Measurements from ENCODE around the gene KLF2. TPM values are rescaled to one million over a fixed set of nuclear protein-coding genes. Genes with fewer than 3 reads are reported as not detected.

Gene KLF2
- total and polyA plus RNA-seq, 10 of the 15 experiments (the other 5 are each of a cell fraction or from before 2014, with no cell fraction given), result 0.16 to 13.7 (median 1.0) TPM

GRCh38 chr19:16284505-16284904, 40.1 kb upstream of the KLF2 start:
- ATAC-seq, result no peak
- no peak for FAIRE-seq
- WGBS (ENCODE audit: insufficient coverage, insufficient replicate concordance, low lambda C conversion rate, missing lambda C conversion rate), result 88% methylated on average over 9 of the region's 9 CpGs
- Histone ChIP-seq H3K4me1 (ENCODE audit: control insufficient read depth, insufficient read depth, low read length) (peaks cover 7% of the 10 kb centered on the region; the same call in 1 of the 2 replicates), H3K79me2 (ENCODE audit: control insufficient read depth, insufficient read depth, low read length) (no peaks in the 10 kb centered on the region), H3K9me3 (replicated peaks; ENCODE audit: control insufficient read depth, insufficient read depth, low read length) (peaks cover 2% of the 10 kb centered on the region; the same call in 2 of the 3 replicates), H3K9ac (ENCODE audit: control insufficient read depth, insufficient read depth, low read length) (no peak overlapping the region), H3K36me3 (ENCODE audit: control insufficient read depth in 2 of 2, insufficient read depth in 2 of 2, low read length in 1 of 2) (no peaks in the 10 kb centered on the region), H3K4me3 (no peak overlapping the region), H3K27ac (ENCODE audit: control insufficient read depth, insufficient read depth) (no peak overlapping the region), H3K27me3 (replicated peaks in 1 of 2; ENCODE audit: control insufficient read depth in 2 of 2, insufficient read depth in 2 of 2, low read length in 1 of 2) (peaks cover 0 to 5% of the 10 kb centered on the region in 2 experiments; a peak in 2 of 4 replicates), H3K4me2 (ENCODE audit: control insufficient read depth, insufficient read depth) (peak overlapping the region; percentile 46; the same call in 1 of the 2 replicates), H2AFZ (ENCODE audit: control insufficient read depth, low read depth, low read length) (no peak overlapping the region), H4K20me1 (ENCODE audit: control insufficient read depth, insufficient read depth) (no peaks in the 10 kb centered on the region)
- BruUV-seq (replicated peaks), result no TSS peak
- intact Hi-C loops (cut with micrococcal nuclease; ENCODE audit: unreplicated experiment), result no loop called here
- no peak for DNase-seq (ENCODE audit: low read depth, low spot score)
- POLR2A ChIA-PET, result interaction anchor here (0.7 kb wide), 1 partner anchor 997 kb away, joined by 6 read pairs; no protein-coding TSS in a partner anchor
- in situ Hi-C loops (cut with MboI), result no loop called here
- CTCF ChIA-PET, result interaction anchor here (1.3 kb wide), 1 partner anchor 98 kb away, joined by 4 read pairs; no protein-coding TSS in a partner anchor
- RAD21 ChIA-PET (ENCODE audit: unreplicated experiment), result interaction anchor here (0.6 to 1.0 kb wide), 2 partner anchors 36 to 98 kb away, joined by 3 read pairs; no protein-coding TSS in a partner anchor
- SMC1A ChIA-PET (ENCODE audit: uncharacterized antibody, unreplicated experiment), result interaction anchor here (0.6 to 1.4 kb wide), 4 partner anchors 18 to 98 kb away, joined by 3 read pairs; no protein-coding TSS in a partner anchor
- no peak for TF ChIP-seq ZNF24 (IDR thresholded peaks at IDR 0.05)
- TF ChIP-seq CBFB (IDR thresholded peaks at IDR 0.05; ENCODE audit: low read depth), result no peak
- TF ChIP-seq ELK1 (IDR thresholded peaks at IDR 0.05; ENCODE audit: low read depth, low read length), result no peak
- TF ChIP-seq REST (IDR thresholded peaks at IDR 0.05; ENCODE audit: low read depth, low read length), result no peak
- TF ChIP-seq STAT3 (IDR thresholded peaks at IDR 0.05; ENCODE audit: low read depth, low read length), result no peak
- TF ChIP-seq EGR1 (IDR thresholded peaks at IDR 0.05; ENCODE audit: borderline replicate concordance in 1 of 2, low read depth in 2 of 2, low read length in 2 of 2), result no peak
- TF ChIP-seq TCF12 (IDR thresholded peaks at IDR 0.05; ENCODE audit: low read depth, low read length), result no peak
- TF ChIP-seq ZSCAN29 (IDR thresholded peaks at IDR 0.05), result no peak
- no peak for TF ChIP-seq SRF (IDR thresholded peaks at IDR 0.05; ENCODE audit: low read depth in 2 of 2, low read length in 2 of 2)
- no peak for TF ChIP-seq NFYA (IDR thresholded peaks at IDR 0.05; ENCODE audit: borderline replicate concordance, low read depth, low read length)
- no peak for TF ChIP-seq USF2 (IDR thresholded peaks at IDR 0.05; ENCODE audit: borderline replicate concordance, low read depth, low read length)
- TF ChIP-seq KLF5 (IDR thresholded peaks at IDR 0.05; ENCODE audit: partially characterized antibody), result no peak
- no peak for TF ChIP-seq PRDM15 (CRISPR knock-in tag; IDR thresholded peaks at IDR 0.05)
- TF ChIP-seq GABPA (IDR thresholded peaks at IDR 0.05; ENCODE audit: low read depth), result no peak
- no peak for TF ChIP-seq KAT2A (conservative IDR thresholded peaks at IDR 0.05; ENCODE audit: control insufficient read depth, low read depth, low read length)
- TF ChIP-seq LARP7 (IDR thresholded peaks at IDR 0.05), result no peak
